B cell (primary cell): Measurements from ENCODE around the gene PCSK9. TPM values are rescaled to one million over a fixed set of nuclear protein-coding genes. Genes with fewer than 3 reads are reported as not detected.
A peak's percentile ranks its signal among the peaks of the same experiment; 100 is the strongest.

Experiments used
- ATAC-seq: fragments of 200-7000 bp; cut with Tn5 transposase; one replicate; pipeline ENCODE4 v1.10.0; 2021; ENCODE audit warnings: low read depth, mild to moderate bottlenecking, moderate number of reproducible peaks, moderate library complexity
- CTCF ChIA-PET: fragments of 350-600 bp; sonication (Branson Sonifier 250); formaldehyde crosslinking; loops from one replicate; lab custom pipeline; 2021; ENCODE audit warnings: antibody characterized with exemption, inconsistent platforms; lab: Charles Lee
- POLR2A ChIA-PET: fragments of 350-600 bp; sonication (Branson Sonifier 250); formaldehyde crosslinking; loops from one replicate; lab custom pipeline; 2021; ENCODE audit warnings: antibody characterized with exemption; lab: Charles Lee
- DNase-seq: peaks from one replicate; pipeline ENCODE4 v3.0.0; 2013
- H2AFZ ChIP-seq: 2 replicates; pipeline ENCODE4 v1.6.1; 2012; ENCODE audit warnings: mild to moderate bottlenecking, low read depth, low read length; ENCODE audit not compliant: insufficient read depth, poor library complexity, severe bottlenecking
- H3K27ac ChIP-seq, 2 donors: 1 replicate in 1 of 2; 2 replicates in 1 of 2; pipeline ENCODE4 v1.5.1; 2012 to 2013; ENCODE audit warnings: low read length in 2 of 2, mild to moderate bottlenecking in 2 of 2, moderate library complexity in 1 of 2
- H3K27me3 ChIP-seq, 4 experiments: fragments of 200-600 bp in 1 of 4; sonication (generic) in 1 of 4; replicated peaks in 1 of 4; 1 replicate in 2 of 4; 2 replicates in 2 of 4; pipeline versions ENCODE4 v1.6.1 to v1.7.0; 2013 to 2016; ENCODE audit warnings: low read length in 3 of 4, mild to moderate bottlenecking in 2 of 4, mixed read lengths in 1 of 4, moderate library complexity in 1 of 4; ENCODE audit not compliant: insufficient read depth in 4 of 4, control insufficient read depth in 3 of 4; ENCODE audit errors: control extremely low read depth in 1 of 4
- H3K36me3 ChIP-seq, 2 experiments: replicated peaks in 1 of 2; 1 replicate in 1 of 2; 2 replicates in 1 of 2; pipeline versions ENCODE4 v1.6.1 to v1.7.1; 2013; ENCODE audit warnings: low read length in 1 of 2; ENCODE audit not compliant: insufficient read depth in 2 of 2, control insufficient read depth in 1 of 2; ENCODE audit errors: control extremely low read depth in 1 of 2, extremely low read depth in 1 of 2
- H3K4me1 ChIP-seq, 2 donors: fragments of 200-600 bp in 1 of 2; sonication (generic) in 1 of 2; 1 replicate in 1 of 2; 2 replicates in 1 of 2; pipeline versions ENCODE4 v1.5.1 to v1.6.1; 2013 to 2017; ENCODE audit warnings: low read length in 2 of 2; ENCODE audit not compliant: control insufficient read depth in 2 of 2, insufficient read depth in 2 of 2
- H3K4me2 ChIP-seq: replicated peaks from 2 replicates; pipeline ENCODE3; 2012; ENCODE audit warnings: mild to moderate bottlenecking, low read depth, low read length; ENCODE audit not compliant: poor library complexity, severe bottlenecking
- H3K4me3 ChIP-seq, 5 experiments: fragments of 200-600 bp in 1 of 5; sonication (generic) in 1 of 5; 1 replicate in 3 of 5; 2 replicates in 2 of 5; pipeline versions ENCODE4 v1.5.1 to v1.7.0; 2011 to 2016; ENCODE audit warnings: low read length in 4 of 5, mild to moderate bottlenecking in 4 of 5, low read depth in 2 of 5, control low read depth in 1 of 5, moderate library complexity in 1 of 5; ENCODE audit not compliant: insufficient read depth in 1 of 5; ENCODE audit errors: control extremely low read depth in 1 of 5, extremely low read depth in 1 of 5
- H3K79me2 ChIP-seq: fragments of 200-600 bp; sonication (generic); one replicate; pipeline ENCODE4 v1.6.0; 2016; ENCODE audit warnings: low read length; ENCODE audit not compliant: control insufficient read depth, insufficient read depth
- H3K9ac ChIP-seq: fragments of 200-600 bp; sonication (generic); 2 replicates; pipeline ENCODE4 v1.6.1; 2017; ENCODE audit warnings: mild to moderate bottlenecking, low read length, moderate library complexity
- H3K9me3 ChIP-seq, 3 donors: one replicate each; pipeline versions ENCODE4 v1.6.1 to v1.7.1; 2013; ENCODE audit warnings: low read length in 2 of 3; ENCODE audit not compliant: control insufficient read depth in 2 of 3, insufficient read depth in 1 of 3; ENCODE audit errors: control extremely low read depth in 1 of 3
- H4K20me1 ChIP-seq: 2 replicates; pipeline ENCODE4 v1.6.0; 2012; ENCODE audit warnings: mild to moderate bottlenecking, low read length; ENCODE audit not compliant: insufficient read depth, control insufficient read depth, poor library complexity, severe bottlenecking
- H3K27ac Mint-ChIP-seq: one replicate; pipeline ENCODE4 v1.8.0; 2021; ENCODE audit warnings: mixed read lengths
- H3K27me3 Mint-ChIP-seq: one replicate; pipeline ENCODE4 v1.8.0; 2021; ENCODE audit warnings: mixed read lengths
- H3K4me1 Mint-ChIP-seq: one replicate; pipeline ENCODE4 v1.8.0; 2021; ENCODE audit warnings: mixed read lengths
- H3K4me3 Mint-ChIP-seq: one replicate; pipeline ENCODE4 v1.8.0; 2021; ENCODE audit warnings: mixed read lengths
- H3K9me3 Mint-ChIP-seq: one replicate; pipeline ENCODE4 v1.8.0; 2022; ENCODE audit warnings: mixed read lengths; ENCODE audit not compliant: insufficient read depth
- CTCF ChIP-seq: fragments of 200-600 bp; IDR thresholded peaks from one replicate; pipeline ENCODE4 v1.8.0; 2022; ENCODE audit warnings: antibody characterized with exemption, mild to moderate bottlenecking
- EZH2 ChIP-seq: IDR thresholded peaks from 2 replicates; pipeline ENCODE4 v1.6.1; 2012; ENCODE audit warnings: borderline replicate concordance, low read depth, mild to moderate bottlenecking, moderate library complexity, low read length; ENCODE audit not compliant: insufficient read depth, poor library complexity, severe bottlenecking
- WGBS: methylation state at CpG from one replicate; pipeline ENCODE4 v1.1.5; 2013; ENCODE audit warnings: missing lambda C conversion rate; ENCODE audit not compliant: insufficient coverage; 5-methylcytosine and 5-hydroxymethylcytosine counted together
- intact Hi-C: fragments of 100-400 bp; cut with micrococcal nuclease; formaldehyde crosslinking; loops from one replicate; pipeline ENCODE4 v1.10.0; 2022
- polyA plus RNA-seq: library from polyadenylated mRNA; depleted of rRNA; stranded (reverse); fragments of >200 nt; gene quantifications from 2 replicates; pipeline ENCODE4 v1.2.3, GENCODE V29; 2012
- total RNA-seq, 2 donors: library from RNA; stranded (reverse); fragments of 120-200 nt in 1 of 2; gene quantifications; 1 replicate in 1 of 2; 2 replicates in 1 of 2; pipeline versions ENCODE4 v1.2.3 to v1.2.4, GENCODE V29; 2013 to 2022

PCSK9 gene
- total and polyA plus RNA-seq, 2 donors (not counting 1 experiment from before 2014, with no cell fraction given), result not detected

- Mint-ChIP-seq H3K4me1 (peaks cover 14% of the 10 kb centered on the region), H3K27ac (no peak overlapping the region), H3K4me3 (peak overlapping the region; percentile 40), H3K9me3 (no peaks in the 10 kb centered on the region), H3K27me3 (peaks cover 48% of the 10 kb centered on the region)
- H3K36me3 ChIP-seq, result no peaks in the 10 kb centered on the region
- no peak overlapping the region for H3K27ac ChIP-seq
- DNase-seq, result peak; percentile 67
- ChIA-PET POLR2A (interaction anchor here (0.7 kb wide), 1 partner anchor 25 kb away, joined by 8 read pairs; no protein-coding TSS in a partner anchor), CTCF (interaction anchor here (0.7 to 1.7 kb wide), 6 partner anchors 12 to 52 kb away, joined by 3 to 17 read pairs (median 4); no protein-coding TSS in a partner anchor)
- peak; percentile 49 for ATAC-seq
- H3K27me3 ChIP-seq, result peaks cover 0 to 52% (median 13%) of the 10 kb centered on the region in 4 experiments
- intact Hi-C loops, result loop anchor here (1.0 kb wide), 1 partner anchor 51 kb away; no protein-coding TSS in a partner anchor
- H3K4me1 ChIP-seq, result peaks cover 10 to 11% of the 10 kb centered on the region in 2 donors
- peaks cover 0 to 6% (median 0%) of the 10 kb centered on the region in 3 donors for H3K9me3 ChIP-seq
- peak overlapping the region; percentile 55 for H3K4me2 ChIP-seq
- no peak for TF ChIP-seq EZH2
- TF ChIP-seq CTCF, result peak; percentile 71
- H2AFZ ChIP-seq, result no peak overlapping the region
- no peak overlapping the region for H3K4me3 ChIP-seq
- no peak overlapping the region for H3K9ac ChIP-seq
- H3K79me2 ChIP-seq, result no peaks in the 10 kb centered on the region
- 11% methylated on average over 14 of the region's 23 CpGs for WGBS
- H4K20me1 ChIP-seq, result no peaks in the 10 kb centered on the region
Observed at GRCh38 chr1:54996359-54996868, 42.9 kb upstream of the PCSK9 start.
